ENCODE data around the gene RGS11.

The RGS11 gene
- total RNA-seq, result 0 to 0.57 (median 0.04) reads per million in 18 experiments

- no peak for DNase-seq
Observed at GRCh38 chr16:275786-276232, at the start of gene RGS11. TSS of gene RGS11 (minus strand) at chr16:275944. CDS start at chr16:275911, 33 bp downstream.

DNA sequence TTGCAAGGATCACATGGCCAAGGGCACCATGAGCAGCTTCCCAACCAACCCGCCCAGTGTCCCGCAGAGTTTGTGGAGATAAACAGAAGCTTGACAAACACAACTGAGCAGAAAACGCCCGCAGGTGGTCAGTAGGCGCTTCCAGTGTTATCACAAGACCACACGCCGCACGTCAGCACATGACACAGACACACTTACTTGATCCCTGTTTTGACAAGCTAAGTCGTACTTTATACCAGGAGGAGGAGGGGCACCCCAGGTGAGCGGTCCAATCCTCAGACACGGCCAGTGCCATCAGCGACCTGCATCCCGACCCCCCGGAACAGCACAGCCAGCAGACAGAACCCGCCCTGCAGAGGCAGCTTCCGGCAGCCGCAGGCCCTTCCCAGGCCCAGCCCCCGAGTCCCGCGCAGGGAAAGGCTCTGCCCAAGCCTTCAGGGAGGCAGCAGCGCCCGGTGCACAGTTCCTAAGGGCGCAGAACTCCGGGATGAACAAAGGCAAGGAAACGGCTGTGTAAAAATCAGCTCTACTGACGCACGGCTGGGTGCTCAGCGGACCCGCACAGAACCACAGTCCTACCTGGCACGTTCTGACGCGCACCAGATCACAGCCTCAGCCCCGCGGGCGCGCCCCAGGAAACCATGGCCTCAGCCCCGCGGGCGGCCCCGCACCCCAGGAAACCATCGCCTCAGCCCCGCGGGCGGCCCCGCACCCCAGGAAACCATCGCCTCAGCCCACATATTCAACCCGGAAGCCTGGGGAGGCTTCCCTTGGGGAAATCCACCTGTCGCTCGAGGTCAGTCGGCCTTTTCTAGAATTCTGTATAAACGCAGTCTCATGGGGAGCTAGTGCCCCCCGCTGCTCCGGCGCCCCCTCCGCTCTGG, 48.9 kb upstream of the RGS11 start:
- DNase-seq, result peak in 1 of 2 donors; percentile 25

- no peak for DNase-seq
Observed at GRCh38 chr16:324201-324450, 48.4 kb upstream of the RGS11 start.

DNA sequence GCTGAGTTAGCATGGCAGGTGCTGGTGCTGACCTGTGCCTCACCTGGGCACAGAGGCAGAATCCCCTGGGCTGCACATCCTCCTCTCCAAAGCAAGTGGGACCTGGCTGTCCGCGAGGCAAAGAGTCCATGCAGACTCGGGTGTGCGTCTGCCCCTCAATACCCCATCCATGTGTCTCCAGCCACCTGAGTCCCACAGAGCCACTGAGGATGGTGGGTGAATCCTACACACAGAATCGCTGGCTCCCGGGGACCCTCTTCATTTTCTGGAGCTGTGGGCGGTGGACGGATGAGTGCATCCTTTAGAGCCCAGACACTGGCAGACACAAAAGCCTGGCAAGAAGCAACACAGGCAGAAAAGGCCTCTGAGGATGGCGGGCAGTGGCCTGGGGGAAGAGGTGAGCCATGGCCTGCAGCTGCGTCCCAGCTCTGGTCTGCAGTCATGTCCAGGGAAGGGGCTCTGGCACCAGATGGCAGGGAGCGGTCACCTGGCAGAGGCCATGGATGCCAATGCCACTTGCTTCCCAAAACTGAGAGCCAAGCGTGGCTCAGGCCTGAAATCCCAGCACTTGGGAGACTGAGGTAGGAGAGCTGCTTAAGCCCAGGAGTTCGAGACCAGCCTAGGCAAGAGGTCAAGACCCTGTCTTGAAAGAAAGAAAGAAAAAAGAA, 46.9 kb upstream of the RGS11 start:
- DNase-seq, result no peak

DNA sequence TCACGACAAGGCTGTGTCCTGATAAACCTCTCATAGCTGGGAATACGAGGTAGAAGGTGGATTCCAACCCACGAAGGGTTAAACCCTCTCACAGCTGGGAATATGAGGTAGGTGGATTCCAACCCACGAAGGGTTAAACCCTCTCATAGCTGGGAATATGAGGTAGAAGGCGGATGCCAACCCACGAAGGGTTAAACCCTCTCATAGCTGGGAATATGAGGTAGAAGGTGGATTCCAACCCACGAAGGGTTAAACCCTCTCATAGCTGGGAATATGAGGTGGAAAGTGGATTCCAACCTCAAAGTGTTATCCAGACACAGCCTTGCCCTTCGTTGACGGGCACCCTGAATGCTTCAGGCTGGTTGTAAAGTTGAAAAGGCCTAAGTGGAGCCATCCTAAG, 45.8 kb upstream of the RGS11 start:
- DNase-seq, result no peak

- DNase-seq, result no peak
Observed at GRCh38 chr16:320206-320605, 44.5 kb upstream of the RGS11 start.

GRCh38 chr16:318628-319027, 42.9 kb upstream of the RGS11 start:
- DNase-seq, result no peak

DNA sequence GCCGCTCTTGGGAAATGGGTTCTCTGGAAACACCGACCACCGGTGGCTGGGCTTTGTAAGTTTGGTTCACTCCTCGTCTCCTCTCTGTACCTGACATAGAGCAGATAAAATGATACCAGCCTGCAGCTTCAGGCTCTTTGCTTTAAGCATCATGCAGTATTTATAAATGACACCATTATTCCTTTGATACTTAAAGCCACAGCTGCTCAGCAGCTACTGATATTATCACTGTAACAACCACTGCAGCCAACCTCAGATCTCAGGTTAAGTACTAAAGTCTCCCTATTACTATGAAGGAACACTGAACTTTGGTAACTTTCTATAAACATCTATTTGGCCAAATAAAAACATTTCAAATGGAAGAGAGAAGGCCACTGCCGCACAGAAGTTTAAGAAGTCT, 41.8 kb upstream of the RGS11 start:
- DNase-seq, result no peak

DNA sequence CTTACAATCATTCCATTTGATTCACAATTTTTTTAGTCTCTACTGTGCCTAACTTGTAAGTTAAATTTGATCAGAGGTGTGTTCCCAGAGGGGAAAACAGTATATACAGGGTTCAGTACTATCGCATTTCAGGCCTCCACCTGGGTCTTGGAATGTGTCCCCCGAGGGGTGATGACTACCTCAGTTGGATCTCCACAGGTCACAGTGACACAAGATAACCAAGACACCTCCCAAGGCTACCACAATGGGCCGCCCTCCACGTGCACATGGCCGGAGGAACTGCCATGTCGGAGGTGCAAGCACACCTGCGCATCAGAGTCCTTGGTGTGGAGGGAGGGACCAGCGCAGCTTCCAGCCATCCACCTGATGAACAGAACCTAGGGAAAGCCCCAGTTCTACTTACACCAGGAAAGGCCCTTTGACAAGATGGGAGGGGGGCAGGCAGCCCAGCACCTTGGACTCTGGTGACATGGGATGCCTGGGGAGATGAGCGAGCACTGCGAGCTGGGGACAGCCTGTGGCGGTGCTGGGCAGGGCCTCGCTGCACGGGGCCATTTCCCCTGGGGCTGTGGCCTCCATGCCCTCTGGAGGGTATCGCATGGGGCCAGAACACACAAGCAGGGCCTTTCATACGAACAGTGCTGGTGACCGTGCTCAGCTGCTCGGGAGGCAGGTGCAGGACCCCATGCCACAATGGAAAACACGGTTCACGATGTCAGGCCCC, 41.2 kb upstream of the RGS11 start:
- no peak for DNase-seq

DNA sequence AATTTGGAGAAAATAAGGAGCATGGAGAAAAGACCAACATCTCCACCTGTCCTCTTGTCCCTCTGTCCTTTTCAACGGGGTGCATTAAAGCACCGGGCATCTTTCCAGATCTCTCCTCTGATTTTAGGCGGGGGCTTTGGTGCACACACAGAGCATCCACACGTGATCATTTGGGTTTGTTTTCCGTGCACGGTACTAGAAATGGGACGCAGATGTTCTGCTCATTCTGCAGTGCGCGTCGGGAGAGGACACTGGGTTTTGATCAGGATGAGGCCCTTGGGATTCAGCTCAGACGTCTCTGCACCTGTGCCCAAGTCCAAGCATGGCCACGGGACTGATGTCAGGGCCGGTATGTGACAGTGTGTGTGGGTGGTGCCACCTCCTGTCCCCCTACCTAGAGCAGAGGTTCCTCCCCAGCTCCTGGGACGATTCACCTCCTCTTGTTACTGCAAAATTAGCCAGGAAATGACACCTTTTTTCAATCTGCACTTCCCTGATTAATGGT, 39.1 kb upstream of the RGS11 start:
- DNase-seq, result no peak

DNA sequence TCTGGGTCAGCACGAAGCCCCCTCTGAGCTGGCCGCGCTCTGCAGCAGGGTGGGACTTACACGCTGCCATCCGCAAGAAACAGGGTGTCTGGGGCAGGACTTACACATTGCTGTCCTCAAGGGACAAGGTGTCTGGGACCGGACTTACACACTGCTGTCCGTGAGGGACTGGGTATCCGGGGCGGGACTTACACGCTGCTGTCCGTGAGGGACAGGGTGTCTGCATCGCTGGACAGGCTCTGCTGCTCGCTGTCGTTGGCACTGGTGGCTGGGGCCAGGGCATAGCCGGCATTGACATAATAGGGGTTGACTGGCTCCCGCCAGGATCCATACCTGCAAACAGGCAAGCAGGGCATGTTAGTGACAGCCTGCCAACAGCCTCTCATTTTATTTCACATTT, 38.6 kb upstream of the RGS11 start:
- DNase-seq, result no peak

GRCh38 chr16:311725-312124, 36.0 kb upstream of the RGS11 start:
- DNase-seq, result no peak

GRCh38 chr16:309476-309875, 33.7 kb upstream of the RGS11 start:
- no peak for DNase-seq

DNA sequence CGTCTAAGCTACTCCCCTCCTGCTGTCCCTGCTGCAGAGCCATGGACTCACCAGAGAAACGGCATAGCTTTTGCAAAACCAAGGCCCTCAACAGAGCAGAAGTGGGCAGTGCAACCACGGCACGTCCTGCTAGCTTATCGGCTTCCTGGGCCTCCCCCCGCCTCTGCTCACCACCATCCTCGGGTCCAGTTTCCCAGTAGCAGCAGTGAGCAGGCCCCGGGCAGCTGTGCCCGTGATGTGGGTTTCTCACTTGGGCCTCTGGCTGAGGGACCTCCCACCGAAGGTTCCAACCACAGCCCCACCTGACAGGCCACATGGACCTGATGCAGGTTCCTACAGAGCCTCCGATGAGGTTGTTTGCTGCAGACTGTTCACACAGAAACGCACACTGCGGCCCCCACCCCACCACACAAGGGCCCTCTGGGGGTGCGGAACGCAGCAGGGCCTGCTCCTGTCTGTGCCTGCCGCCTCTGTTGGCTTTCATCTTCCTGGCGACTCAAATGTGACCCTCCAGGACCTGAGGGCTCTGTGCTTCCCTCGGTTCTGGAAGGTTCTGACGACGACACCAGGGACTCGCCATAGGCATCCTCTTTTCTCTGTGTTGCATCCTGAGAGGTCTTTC, 32.1 kb upstream of the RGS11 start:
- no peak for DNase-seq

- DNase-seq, result no peak
Observed at GRCh38 chr16:306911-307370, 31.2 kb upstream of the RGS11 start.

DNA sequence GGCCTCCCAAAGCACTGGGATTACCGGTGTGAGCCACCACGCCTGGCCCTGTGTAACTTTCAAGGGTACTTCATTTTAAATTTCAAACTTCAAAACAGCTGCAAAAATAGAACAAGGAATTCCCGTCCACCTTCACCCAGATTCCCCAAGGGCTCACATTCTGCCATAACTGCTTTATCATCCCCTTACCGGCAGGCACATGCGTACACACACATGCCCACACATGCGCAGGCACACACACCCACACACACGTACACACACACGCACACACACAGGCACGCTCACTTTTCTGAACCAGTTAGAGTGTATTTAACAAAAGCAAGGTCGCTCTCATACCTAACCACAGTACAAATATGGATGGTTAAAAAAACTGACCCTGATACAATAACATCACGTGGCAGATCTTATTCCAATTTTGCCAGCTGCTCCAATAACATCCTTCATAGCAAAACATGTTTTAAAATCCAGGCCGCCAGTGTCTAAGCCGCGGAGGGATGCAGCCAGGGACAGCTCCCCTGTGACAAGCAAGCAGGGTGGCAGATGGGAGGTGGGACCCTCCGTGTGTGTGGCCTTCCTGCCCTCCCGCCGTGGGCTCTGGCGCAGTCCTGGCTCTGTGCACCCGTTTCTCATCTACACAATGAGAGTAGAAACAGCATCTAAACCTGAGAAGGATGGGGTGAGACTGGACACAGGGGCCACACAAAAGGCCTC, 30.3 kb upstream of the RGS11 start:
- no peak for DNase-seq

DNA sequence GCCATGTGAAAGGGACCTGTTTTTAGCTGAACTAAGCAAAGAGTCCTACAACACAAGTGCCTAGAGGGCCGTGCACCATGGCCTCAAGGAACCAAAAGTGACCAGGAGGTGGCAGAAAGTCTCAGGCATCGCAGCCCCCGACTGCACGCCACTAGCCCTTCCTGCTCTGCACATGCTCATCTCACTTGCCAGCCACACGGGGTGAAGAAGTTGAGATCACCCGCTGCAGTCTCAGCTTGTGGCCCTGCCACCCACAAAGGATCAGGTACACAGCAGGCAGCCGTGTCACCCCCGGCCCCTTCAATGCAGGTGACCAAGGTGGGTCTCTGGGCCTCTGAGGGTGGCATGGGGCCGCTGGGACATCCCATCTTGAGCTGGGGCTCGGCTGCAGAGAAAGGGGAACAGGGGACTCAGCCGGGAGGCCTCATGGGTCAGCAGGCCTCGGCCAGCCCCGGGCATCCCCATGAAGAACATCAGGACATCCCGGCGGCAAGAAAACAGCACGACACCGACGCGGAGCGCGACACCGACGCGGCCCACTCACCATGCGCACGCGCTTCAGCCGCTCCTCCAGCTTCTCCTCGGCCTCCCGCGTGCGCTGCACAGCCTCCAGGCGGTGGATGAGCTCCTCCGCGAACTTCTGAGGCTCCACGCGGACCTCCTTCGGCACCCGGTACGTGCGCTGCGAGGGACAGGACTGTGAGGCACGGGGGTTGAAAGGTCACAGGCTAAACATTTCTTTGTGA, 28.2 kb upstream of the RGS11 start:
- peak; percentile 43 to 54 for DNase-seq

- DNase-seq, result no peak
Observed at GRCh38 chr16:301950-302349, 26.2 kb upstream of the RGS11 start.

GRCh38 chr16:301235-301634, 25.5 kb upstream of the RGS11 start:
- no peak for DNase-seq

- no peak for DNase-seq
Observed at GRCh38 chr16:297832-298231, 22.1 kb upstream of the RGS11 start.

DNA sequence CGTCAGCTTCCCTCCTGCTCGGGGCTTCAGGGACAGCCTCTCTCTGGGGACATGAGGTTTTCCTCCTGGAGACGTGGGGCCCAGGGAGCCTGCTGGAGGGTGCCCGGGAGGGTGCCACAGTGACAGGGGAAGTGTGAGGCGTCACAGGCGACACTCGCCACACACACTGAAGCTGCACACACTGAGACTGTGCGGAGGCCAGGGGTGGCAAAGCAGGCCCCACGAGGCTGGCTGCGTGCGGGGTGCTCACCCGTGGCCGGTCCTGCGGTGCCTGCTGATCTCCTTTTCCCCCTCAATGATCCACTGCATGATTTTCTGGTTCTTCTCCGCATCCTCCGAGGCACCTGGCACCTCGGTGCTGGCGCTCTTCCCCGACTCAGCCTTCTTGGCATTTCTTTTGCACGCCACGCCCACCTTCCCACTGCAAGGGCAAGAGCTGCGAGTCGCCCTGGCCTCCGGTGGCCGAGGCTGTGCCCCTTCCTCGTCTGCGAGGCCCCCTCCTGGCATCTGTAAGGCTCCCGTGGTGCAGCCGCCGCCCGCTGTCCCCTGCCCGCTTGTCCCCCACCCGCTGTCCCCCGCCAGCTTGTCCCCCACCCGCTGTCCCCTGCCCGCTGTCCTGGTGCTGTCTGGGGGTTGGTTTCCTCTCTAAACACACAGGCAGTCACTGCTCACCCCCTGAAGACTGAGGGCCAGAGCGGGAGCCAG, 21.2 kb upstream of the RGS11 start:
- no peak for DNase-seq

Measured in inflammatory macrophage (primary cell).